HG02610 (cell line): ENCODE data around the gene FAM98A.

Source experiments
- ATAC-seq: cut with Tn5 transposase; IDR thresholded peaks from one replicate; pipeline ENCODE4 v1.9.1; 2021; ENCODE audit warnings: mild to moderate bottlenecking, moderate library complexity; ENCODE audit not compliant: unreplicated experiment

FAM98A gene

GRCh38 chr2:33599175-33599942, at the start of gene FAM98A:
FAM98A (minus strand) TSS chr2:33599299; CDS start chr2:33599221, 78 bp downstream.
- peak; percentile 89 for ATAC-seq

DNA sequence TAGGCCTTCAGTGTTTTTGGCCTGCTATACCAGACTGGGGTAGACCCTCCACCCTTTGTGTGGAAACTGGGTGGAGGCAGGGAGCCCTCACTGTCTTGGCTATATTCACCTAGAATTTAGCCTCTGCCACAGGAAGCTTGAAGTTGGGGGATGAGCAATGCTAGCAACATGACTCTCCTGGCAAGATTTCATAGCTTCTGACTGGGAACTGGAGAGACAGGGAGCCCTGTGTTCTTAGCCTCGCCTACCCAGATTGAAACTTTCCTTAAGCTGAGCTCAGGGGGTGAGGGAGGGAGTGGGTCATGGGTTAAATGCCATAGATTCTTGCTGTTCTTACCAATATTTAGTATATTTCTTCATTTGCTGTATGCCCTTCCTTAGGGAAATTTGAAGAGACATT, 46.8 kb upstream of the FAM98A start:
- ATAC-seq = no peak

DNA sequence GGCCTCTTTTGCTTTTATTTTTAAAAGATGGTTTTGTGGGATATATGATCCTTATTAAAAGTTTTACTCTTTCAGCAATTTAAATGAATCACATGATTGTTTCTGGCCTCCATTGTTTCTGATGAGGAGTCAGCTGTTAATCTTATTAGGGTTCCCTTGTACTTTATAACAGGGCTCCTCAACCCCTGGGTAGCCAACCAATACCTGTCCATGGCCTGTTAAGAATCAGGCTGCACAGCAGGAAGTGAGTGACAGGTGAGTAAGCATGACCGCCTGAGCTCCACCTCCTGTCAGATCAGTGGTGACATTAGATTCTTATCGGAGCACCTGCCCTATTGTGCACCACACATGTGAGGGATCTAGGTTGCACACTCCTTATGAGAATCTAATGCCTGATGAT, 45.1 kb upstream of the FAM98A start:
- no peak for ATAC-seq

- no peak for ATAC-seq
Observed at GRCh38 chr2:33636001-33636400, 36.9 kb upstream of the FAM98A start.

GRCh38 chr2:33634261-33634910, 35.3 kb upstream of the FAM98A start:
- no peak for ATAC-seq

- ATAC-seq = no peak
Observed at GRCh38 chr2:33633315-33633714, 34.2 kb upstream of the FAM98A start.

DNA sequence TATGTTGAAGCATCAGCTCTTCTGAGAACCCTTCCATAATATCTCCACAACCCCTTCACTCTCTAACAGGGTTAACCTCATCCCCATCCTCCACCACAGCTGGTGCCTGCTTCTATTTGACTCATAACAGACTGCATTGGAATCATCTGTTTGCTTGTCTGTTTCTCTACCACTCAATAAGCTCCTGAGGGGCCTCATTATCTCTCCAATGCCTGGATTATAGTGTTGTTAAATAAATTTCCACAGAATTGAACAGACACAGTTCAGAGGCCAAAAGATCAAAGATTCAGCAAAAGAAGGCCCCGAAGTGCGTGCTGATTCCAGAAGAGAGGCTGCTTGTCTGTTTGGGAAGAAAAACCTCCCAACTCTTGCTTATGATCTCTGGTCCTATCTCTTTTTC, 33.7 kb upstream of the FAM98A start:
- no peak for ATAC-seq

DNA sequence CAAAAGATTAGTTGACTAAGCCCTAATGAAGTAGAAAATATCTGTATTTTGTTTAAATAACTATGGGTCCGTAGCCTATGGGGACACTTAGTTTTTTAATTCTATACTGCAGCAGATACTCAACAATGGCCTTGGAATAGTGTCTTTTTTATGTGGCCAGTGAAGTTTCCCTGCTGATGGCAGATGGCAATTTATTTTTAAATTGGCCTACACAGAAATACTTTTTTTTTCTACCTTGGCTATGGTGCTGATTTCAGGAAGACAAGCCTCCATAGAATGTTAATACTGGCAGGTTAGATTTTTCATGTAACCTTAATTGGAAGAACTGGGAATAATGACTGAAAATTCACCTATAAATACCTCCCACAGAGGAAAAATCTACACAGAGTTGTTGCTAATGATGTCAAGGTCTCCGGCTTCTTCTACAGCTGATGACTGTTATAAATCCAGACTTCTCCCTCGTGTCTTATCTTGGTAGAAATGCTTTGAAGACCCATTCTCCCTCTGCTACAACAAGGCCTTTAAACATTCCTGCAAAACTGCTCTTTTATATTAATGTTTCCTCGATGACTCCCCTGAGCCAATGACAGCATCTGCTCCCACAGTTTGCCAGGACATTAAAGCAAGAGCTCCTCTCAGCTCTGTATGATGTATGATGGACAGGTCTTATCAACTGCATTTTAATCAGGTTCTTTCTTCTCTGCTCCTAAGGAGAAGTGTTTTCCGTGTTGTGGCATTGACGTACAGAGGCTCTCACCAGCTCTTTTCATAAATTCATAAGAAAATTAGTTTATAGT, 29.1 kb upstream of the FAM98A start:
- no peak for ATAC-seq

GRCh38 chr2:33619028-33619427, 19.9 kb upstream of the FAM98A start:
- no peak for ATAC-seq

DNA sequence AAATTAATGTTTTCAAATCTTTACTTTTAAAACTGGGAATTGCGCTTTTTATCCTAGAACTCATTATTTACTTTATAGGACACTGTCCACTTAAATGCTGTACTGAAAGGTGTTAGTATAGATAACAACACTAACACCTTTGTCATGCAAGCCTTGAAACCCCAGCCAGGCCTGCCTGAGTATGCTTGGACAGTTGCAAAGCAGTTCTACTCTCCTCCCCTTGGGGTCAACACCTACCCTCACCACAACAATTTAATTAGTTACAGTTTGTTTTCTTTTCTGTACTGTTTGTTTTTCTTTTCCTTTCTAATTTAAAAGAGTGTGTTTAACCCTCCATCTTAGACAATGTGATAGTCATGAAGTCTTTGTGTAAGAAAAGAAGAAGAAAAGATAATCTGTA, 18.9 kb upstream of the FAM98A start:
- no peak for ATAC-seq

- no peak for ATAC-seq
Observed at GRCh38 chr2:33617401-33617800, 18.3 kb upstream of the FAM98A start.

DNA sequence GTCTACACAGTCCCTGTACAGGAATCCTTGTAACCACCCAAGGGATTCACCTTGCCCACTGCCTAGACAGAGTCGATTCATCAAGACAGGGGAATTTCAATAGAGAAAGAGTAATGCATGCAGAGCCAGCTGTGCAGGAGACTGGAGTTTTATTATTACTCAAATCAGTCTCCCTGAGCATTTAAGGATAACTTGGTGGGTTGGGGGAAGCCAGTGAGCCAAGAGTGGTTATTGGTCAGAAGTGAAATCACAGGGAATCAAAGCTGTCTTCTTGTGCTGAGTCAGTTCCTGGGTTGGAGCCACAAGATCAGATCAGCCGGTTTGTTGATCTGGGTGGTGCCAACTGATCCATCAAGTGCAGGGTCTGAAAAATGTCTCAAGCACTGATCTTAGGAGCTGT, 17.8 kb upstream of the FAM98A start:
- ATAC-seq = peak; percentile 73

GRCh38 chr2:33614190-33614589, 15.1 kb upstream of the FAM98A start:
- ATAC-seq = no peak

GRCh38 chr2:33607905-33608304, 8.8 kb upstream of the FAM98A start:
- no peak for ATAC-seq

GRCh38 chr2:33607251-33607721, 8.2 kb upstream of the FAM98A start:
- no peak for ATAC-seq

DNA sequence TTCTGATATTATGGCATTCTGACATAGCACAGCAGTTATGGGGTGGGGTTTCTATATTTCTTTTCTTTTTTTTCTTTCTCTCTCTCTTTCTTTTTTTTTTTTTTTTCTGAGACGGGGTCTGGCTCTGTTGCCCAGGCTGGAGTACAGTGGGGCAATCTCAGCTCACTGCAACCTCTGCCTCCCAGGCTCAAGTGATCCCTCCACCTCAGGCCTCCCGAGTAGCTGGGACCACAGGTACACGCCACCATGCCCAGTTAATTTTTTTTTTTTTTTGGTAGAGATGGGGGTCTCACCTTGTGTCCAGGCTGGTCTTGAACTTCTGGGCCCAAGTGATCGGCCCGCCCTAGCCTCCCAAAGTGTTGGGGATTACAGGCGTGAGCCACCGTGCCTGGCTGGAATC, 7.5 kb upstream of the FAM98A start:
- no peak for ATAC-seq

- no peak for ATAC-seq
Observed at GRCh38 chr2:33606100-33606499, 7.0 kb upstream of the FAM98A start.

- ATAC-seq = no peak
Observed at GRCh38 chr2:33605056-33605455, 6.0 kb upstream of the FAM98A start.

GRCh38 chr2:33603416-33603815, 4.3 kb upstream of the FAM98A start:
- no peak for ATAC-seq

DNA sequence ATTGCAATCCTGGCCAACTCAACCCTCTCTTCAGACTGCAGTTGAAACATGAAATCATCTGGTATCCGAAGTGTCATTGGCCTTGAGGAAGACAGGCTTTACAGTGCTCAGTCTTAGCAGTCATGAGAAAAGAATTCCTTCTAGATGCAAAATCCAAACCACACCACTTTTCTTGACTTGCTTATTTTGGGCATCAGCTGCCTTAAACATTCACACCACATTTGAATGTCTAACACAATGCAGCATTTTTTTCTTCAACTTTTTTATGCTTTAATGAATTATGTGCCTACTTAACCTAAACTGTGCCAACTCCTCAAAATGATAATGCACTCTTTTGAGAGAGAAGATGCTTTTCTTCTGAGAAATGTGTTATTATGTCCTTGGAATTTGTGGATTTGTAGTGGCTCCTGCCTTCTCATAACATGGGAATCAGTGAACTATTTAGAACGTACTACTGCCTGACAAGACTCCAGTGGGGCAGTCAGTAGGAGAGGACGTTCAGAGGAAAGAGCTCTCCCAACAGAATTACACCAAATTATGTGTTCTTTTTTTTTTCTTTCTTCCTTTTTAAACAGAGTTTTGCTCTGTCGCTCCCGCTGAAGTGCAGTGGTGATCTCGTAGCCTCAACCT, 3.2 kb upstream of the FAM98A start:
- ATAC-seq = no peak

- ATAC-seq = no peak
Observed at GRCh38 chr2:33599943-33600192, 769 bp upstream of the FAM98A start.
